Measurements from ENCODE around the gene ZBTB40.

GRCh38 chr1:22444856-22445255, 6.8 kb upstream of the ZBTB40 start:
- TF ChIP-seq EZH2 (conservative IDR thresholded peaks at IDR 0.05; ENCODE audit: low read depth, low read length) (no peak), ZNF138 (CRISPR knock-in tag; IDR thresholded peaks at IDR 0.05; ENCODE audit: low read depth) (no peak), ZUFSP (CRISPR knock-in tag; IDR thresholded peaks at IDR 0.05; ENCODE audit: borderline replicate concordance) (no peak), THAP8 (CRISPR knock-in tag; IDR thresholded peaks at IDR 0.05; ENCODE audit: borderline replicate concordance) (no peak), ADNP (CRISPR knock-in tag; IDR thresholded peaks at IDR 0.05) (no peak), REXO4 (CRISPR knock-in tag; IDR thresholded peaks at IDR 0.05; ENCODE audit: borderline replicate concordance) (no peak), CTCF (CRISPR knock-in tag; IDR thresholded peaks at IDR 0.05) (no peak), PHF20 (CRISPR knock-in tag; IDR thresholded peaks at IDR 0.05) (no peak), MNT (IDR thresholded peaks at IDR 0.05) (no peak)

All from HepG2 (cell line).